Astrocyte (in vitro differentiated cells and primary cell): ENCODE data around the gene MXRA8.

Source experiments
- EZH2 ChIP-seq: IDR thresholded peaks from 2 replicates; pipeline ENCODE4 v1.6.1; 2012; ENCODE audit warnings: mild to moderate bottlenecking, low read length, inconsistent platforms; ENCODE audit not compliant: insufficient read depth
- TF ChIP-seq, protein P1 (sequence below): IDR thresholded peaks from 2 replicates; pipeline ENCODE4 v1.5.1; 2011; ENCODE audit warnings: low read depth, mild to moderate bottlenecking, inconsistent platforms, low read length, moderate library complexity; ENCODE audit not compliant: insufficient read depth

DNA sequence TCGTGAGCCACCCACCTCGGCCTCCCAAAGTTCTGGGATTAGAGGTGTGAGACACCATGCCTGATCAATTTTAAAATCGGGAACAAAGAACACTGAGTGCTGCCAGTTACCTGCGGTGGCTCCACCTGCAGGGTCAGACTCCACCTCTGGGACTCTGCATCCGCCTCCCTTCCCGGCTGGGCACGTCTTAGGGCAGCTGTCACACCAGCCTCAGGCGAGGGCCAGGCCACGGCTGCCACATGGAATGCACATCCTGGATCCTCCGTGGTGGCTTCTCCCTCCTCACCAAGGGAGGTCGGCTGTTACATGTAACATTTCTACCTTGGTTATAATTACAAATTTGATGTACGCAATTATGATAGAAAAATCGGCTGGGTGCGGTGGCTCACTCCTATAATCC, 5.9 kb upstream of the MXRA8 start:
- TF ChIP-seq EZH2: no peak
- TF ChIP-seq, protein P1, sequence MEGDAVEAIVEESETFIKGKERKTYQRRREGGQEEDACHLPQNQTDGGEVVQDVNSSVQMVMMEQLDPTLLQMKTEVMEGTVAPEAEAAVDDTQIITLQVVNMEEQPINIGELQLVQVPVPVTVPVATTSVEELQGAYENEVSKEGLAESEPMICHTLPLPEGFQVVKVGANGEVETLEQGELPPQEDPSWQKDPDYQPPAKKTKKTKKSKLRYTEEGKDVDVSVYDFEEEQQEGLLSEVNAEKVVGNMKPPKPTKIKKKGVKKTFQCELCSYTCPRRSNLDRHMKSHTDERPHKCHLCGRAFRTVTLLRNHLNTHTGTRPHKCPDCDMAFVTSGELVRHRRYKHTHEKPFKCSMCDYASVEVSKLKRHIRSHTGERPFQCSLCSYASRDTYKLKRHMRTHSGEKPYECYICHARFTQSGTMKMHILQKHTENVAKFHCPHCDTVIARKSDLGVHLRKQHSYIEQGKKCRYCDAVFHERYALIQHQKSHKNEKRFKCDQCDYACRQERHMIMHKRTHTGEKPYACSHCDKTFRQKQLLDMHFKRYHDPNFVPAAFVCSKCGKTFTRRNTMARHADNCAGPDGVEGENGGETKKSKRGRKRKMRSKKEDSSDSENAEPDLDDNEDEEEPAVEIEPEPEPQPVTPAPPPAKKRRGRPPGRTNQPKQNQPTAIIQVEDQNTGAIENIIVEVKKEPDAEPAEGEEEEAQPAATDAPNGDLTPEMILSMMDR: no peak
